ENCODE measurements around the gene DCLK1.
"Not testable (repeated sequence)": the region's sequence is repeated elsewhere in the genome, so short reads cannot be mapped to it uniquely, and the experiment has no call there.

Gene DCLK1

DNA sequence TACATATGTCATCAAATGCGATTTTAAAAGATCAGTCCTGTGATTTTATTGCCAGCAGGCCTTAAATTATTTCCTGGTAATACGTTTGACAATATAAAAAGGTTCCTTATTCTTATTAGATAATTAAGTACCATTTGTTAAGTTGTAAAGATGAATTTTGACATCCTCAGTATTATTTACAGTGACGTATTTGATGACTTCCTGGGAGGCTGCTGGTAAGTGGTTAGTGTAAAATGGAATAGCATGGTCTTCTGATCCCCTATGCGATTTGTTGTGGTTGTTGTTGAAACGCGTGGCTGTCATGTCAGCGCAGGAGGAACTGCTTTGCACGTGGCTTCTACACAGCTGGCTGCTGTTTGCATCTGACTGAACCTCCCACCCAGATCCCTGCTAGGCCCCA is 99.7 kb downstream of the DCLK1 start:
- DNase-seq = no peak

DNA sequence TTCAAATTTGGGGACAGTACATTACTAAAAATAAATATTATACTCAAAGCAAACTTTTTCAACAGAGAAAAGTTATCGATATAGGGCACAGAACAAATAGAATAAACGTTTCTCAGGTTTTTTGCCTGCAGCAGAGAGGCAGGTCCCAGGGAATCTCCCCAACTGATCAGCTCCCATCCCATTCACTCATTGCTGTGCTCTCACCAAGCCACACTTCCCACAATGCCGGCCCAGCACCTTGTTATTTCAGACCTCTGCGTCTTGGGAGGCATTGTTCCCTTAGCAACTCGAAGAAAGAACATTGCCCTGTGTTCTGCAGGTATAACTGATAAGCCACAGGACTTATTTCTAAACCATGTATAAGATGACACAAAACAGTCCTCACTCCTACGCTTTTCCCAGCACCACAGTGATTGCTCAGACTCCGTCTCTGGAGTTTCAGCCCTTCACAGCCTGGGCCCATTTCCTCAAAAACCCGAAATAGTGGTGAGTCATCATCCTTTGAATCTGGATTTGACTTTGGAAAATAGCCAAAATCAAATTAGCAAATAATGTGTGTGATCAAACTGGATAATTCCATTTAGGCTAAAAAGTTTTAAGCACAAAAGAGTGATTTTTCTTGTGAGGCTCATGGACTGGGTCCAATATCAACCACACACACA is 100.4 kb downstream of the DCLK1 start:
- peak; percentile 77 for DNase-seq

DNA sequence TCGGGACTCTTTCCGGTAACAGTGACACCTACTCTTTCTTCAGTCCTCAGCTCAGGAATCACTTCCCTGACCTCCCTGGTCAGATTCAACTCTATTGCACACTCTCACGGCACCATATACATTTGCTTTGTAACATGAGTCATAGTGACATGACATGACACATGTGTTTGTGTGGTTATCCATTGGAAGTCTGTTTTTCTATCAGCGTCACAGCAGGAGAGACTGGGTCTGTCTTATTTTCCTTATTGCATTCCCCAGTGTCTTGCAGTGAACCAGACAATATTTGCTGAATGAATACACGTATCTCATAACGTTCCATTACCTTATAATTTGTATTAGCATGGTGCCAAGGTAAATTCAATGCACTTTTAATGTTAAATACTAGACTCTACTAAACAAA is 102.0 kb downstream of the DCLK1 start:
- DNase-seq = peak; percentile 81

DNA sequence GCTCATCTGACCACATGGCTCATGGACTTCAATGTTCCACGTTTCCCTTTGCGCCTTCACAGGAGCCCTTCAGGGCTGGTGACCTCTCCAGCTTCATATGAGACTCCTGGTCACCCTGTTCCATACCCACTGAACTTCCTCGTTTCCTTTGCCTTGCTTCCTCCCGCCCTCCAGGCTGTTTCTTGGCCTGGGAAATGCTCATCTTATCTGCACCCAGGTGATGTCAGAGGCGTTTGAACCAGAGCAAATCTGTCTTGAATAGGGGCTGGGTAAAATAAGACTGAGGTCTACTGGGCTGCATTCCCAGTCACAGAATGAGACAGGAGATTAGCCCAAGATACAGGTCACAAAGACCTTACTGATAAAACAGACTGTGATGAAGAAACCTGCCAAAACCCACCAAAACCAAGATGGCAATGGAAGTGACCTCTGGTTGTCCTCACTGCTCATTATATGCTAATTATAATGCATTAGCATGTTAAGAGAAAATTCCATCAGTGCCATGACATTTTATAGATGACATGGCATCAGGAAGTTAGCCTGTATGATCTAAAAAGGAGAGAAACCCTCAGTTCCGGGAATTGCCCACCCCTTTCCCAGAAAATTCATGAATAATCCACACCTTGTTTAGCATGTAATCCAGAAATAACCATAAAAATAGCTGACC is 102.7 kb downstream of the DCLK1 start:
- DNase-seq = no peak

DNA sequence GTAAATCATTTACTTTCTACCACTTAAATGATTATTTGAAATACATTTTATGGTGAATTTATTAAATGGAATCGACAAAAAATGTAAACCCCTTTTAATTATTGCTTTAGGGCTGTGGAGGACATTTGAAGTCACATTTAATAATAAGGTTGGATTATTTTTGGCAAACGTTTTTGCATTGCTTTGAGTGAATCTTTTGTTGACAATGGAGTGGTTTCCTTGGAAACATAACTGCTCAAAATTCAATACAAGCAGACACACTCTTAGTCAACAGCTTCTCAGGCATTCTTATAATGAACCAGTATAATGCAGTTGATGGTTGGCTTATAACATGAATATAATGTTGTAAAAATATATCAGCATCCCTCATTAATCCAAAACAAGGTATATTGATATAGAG is 104.7 kb downstream of the DCLK1 start:
- DNase-seq = no peak

DNA sequence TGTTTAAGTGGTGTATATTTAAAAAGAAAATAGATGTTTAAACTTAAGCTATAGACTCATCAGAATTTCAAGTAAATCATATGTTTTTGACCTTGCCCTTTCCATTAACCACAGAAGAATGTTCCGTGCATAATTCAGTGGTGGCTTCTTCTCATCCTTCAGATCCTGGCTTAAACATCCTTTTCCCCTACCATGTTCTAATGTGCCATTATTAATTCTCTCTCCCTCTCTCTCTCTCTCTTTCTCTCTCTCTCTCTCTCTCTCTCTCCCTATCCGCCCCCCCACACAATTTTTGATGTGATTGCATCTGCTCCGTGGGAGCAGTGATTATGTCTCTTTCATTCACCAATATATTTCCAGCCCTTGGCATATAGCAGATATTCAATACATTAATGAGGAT is 116.4 kb downstream of the DCLK1 start:
- no peak for DNase-seq

DNA sequence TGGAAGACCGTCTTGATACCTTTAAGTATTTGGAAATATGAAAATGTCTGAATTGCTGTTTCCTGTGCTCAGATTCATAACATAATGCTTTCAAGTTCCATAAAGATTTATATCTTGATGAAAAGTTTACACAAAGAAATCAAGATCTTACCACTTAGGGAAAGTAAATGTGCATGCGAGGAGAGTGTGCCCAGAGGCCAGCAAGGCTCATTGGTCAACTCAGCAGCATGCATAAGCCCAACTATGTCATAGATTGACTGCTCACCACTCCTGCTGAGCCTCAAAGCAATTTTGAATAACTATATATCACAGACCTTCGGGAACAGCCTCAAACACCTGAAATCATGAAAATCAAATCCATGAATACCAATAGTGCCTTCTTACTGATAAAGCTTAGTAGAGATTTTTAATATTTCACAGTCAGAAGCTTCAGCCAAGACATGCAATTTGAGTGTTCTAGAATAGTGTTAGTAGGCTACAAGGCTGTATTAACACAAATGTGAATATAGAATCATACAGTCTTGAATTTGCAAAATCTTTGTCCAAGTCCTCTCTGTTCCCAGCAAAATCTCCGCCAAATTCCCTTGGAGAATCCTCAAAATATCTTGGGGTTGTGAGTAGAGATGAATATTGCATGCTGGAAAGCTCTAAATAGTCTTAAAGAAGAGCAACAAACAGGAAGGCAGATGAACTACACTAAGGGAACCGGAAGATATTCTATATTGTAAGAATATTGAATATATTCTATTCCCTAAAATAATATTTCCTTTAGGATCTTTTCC is 124.1 kb downstream of the DCLK1 start:
- DNase-seq = no peak

DNA sequence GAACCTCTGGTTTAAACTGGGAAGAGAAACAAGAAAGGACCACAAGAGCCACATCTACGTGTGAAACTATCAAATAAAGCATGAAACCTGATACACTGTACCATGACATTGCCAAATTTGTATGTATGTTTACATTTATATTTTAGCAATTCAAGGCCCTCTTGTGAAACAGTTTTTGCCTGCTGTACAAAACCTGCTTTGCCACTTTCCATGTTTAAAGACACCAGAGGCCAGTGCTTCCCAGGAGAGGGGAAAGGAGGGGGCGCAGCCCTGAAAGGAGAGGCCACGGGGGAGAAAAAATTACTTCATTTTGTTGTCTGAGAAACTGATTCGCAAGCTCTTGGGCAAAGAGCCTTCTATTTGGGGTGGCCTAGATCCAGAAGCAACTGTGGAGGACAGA is 124.8 kb downstream of the DCLK1 start:
- DNase-seq = no peak

DNA sequence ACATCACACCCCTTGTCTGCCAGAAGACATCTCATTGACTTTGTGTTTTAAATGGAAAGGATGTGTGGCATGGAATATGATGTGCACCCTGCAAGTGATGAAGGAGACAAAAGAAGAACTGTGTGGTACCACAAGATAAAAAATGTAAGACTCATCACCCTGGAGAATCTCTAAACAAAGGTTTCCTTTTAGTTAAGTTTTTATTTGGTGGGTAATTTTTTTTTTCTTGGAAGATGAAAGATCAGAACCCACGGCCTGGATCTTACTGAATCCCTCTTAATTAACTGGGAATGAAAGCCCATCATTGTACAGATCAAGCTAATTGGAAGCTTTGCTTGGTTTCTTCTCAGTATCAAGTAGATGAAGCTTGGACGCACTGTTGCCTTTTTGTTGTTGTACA is 129.6 kb downstream of the DCLK1 start:
- DNase-seq = no peak

DNA sequence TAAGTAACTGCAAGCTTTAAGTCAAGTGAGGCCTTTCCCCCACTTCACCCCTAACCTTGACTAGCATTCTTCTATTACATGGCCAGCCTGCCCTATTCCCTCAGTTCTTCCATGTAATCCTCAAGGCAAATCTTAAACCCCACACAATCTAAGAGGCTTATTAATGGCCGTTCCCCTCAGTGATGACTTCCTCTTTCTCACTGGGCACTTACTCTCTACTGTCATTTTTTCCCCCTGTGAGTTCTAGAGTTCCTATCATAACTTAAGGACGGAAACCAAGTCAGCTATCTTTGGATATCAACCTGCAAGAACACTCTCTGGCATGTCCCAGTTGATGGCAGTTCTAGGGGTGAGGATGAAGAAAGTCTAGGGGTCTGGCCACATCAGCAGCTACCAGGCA is 131.2 kb downstream of the DCLK1 start:
- no peak for DNase-seq

DNA sequence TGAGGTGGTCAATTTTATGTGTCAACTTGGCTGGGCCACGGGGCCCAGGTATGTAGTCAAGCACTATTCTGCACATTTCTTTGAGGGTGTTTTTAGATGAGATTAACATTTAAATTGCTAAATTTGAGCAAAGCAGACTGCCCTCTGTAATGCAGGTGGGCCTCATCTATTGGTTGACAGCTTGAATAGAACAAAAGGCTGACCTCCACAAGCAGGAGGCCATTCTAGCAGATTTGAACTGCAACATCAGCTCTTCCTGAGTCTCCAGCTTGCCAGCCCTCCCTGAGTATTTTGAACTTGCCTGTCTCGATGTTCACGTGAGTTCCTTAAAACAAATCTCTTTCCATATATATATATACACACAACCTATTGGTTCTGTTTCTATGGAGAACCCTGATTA is 134.8 kb downstream of the DCLK1 start:
- DNase-seq = no peak

DNA sequence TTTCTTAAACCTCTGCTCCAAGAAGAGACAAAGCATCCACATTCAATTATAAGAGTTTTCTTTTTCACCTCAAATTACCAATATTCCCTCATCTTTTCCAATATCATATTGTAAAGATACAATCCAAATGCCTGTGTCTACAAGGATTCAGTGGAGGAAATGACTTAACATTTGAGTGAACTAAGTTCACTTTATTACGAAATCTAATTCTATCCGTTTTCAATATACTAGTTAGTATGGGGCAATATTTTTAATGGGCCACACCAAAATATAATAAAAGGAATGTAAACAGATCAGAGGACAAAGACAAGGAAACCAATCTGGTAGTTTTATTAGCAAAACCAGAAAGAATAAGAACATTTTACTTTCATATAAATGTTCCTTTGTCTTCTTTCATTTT is 136.0 kb downstream of the DCLK1 start:
- peak; percentile 14 for DNase-seq

DNA sequence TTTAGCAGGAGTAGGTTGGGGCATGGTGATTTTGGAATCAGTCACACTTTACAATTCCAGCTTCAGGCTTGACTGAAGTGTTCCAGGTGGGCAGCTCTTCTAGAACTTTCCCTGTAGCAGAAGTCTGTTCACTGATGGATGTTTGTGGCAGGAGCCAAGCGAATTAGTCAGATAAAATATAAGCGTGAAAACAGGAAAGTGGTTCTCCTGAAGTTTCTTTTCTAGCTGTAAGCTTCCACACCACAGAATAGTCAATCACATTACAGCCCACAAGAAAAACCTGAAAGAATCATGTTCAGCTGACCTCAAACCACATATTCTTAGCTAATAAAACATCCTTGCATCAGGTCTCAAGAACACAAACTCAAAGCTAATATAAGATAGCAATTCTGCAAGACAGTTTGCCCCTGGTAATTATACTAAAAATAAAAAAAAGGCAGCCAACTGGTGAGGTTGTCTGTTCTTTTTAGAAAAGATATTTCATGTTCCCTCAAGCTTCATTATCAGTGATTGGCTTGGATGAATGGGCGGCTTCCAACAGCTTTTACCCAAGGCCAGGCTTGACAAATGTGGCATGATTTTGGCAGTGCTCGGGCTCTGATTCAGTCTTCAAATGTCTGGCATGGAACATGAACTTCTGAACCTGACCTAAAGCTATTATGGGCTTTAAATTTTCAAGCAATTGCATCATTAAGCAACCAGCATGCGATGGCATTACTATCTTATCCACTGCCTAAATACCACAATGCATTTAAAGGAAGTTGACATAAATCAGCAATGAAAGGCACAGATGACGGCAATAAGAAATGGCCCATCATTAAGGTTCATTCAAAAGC is 136.8 kb downstream of the DCLK1 start:
- DNase-seq = peak; percentile 95

DNA sequence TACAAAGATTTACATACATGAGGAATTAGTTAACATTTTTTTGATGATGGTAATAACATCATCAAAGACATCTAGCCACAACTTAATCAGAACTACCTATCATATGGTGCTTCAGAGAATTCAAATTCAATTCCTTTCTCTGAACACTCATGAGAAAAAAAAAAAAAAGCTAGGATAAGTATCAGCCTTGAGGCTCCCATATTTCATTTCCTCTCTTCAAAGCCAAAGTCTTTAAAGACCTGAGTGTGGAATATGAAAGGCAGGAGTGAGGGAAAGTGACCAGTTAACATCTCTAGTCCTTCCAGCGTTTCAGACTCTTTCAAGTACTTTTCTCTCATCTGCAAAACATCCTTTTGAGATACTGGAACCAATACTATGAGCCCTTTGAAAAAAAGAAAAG is 137.5 kb downstream of the DCLK1 start:
- no peak for DNase-seq

DNA sequence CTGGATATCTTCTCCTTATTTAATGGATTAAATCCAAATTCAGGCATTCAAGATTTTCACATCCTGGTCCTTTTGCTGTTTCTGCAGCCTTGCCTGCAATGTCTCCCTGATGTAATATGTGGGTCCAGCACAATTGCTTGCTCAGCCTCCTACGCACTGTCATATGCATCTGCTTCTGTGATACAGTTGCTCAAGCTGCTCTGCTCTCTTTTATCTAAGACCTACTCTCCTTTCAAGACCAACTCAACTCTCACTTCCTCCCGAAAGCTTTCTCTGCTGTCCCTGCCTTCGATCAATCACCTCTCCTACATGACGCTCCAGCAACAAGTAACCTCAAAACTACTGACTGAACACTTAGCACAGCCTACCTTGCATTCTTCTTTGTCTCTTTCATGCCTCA is 138.2 kb downstream of the DCLK1 start:
- no peak for DNase-seq

DNA sequence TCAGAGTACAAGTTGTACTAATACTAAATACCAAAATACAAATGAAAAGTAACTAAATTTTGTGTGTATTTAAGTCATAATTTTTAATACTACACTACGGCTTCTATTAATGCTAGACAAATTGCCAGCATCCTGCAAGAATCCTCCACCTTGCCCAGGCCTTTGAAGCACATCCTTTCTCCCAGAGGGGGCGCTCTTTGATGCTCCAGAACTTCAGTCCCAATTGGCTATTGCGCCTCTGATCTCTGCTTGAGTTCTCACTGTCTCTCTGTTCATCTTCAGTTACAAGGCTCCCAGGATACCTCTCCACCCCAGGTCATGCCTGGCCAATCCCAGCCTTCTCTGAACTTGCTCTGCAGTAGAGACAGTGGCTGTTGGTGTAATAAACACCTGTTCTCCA is 141.0 kb downstream of the DCLK1 start:
- no peak for DNase-seq

DNA sequence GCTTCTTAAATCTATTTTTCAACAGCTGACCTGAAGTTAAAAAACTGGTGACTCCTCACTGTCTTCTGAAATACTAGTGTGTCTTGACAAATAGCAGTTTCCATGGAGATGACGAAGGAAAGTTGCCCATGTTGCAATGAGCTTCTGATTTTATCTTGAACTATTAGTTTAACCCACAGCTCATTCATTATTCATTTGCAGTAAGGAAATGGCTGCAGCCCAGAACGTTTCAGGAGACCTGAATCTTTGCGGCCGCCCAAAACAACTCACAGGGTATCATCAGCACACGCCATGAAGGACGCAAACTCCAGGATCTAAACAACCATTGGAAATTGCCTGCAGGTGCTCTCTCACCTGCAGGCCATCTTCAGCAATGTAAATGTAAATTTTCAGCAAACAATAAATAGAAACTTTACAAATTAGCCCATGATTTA is 142.5 kb downstream of the DCLK1 start:
- DNase-seq = no peak

DNA sequence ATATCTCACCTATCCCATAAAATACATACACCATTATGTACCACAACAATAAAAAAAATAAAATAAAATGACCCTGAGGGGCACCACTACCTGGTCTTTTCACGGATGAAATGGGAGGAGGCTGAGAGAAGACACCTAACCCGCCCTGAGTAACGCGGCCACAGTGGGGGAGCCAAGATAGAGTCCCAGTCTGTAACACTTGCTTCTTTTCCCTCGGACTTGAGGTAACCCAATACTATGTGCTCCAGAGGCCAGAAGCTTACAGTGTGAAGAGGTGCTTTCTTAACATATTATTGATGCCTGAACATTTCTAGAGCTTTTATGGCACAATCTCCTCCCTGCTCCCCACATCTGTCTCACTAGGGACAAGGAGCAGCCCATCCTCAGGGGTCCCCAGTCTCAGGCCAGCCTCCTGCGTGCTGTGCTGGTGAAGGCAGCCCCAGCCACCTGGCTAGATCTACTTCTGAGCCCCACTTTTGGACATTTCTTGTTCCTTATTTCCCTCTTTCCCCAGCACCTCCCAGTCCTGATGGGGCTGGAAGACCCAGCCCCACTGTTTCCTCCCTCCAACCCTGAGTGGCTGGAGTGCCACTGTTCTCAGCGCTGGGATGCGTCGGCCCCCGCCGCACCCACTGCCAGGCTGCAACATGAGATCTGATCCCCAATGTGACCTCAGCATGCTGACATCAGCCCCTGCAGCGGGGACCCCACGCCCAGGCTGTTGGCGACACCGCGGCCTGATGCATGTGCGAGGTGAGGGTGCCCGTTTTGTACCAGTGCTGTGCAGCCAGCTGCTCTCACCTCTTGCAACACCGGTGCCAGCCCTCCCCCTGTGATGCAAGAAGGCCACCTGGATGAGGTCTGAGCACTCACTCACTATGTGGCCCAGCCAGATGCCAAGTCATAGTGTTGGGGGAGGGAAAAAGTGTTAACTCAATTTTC is 143.3 kb downstream of the DCLK1 start:
- DNase-seq = no peak

DNA sequence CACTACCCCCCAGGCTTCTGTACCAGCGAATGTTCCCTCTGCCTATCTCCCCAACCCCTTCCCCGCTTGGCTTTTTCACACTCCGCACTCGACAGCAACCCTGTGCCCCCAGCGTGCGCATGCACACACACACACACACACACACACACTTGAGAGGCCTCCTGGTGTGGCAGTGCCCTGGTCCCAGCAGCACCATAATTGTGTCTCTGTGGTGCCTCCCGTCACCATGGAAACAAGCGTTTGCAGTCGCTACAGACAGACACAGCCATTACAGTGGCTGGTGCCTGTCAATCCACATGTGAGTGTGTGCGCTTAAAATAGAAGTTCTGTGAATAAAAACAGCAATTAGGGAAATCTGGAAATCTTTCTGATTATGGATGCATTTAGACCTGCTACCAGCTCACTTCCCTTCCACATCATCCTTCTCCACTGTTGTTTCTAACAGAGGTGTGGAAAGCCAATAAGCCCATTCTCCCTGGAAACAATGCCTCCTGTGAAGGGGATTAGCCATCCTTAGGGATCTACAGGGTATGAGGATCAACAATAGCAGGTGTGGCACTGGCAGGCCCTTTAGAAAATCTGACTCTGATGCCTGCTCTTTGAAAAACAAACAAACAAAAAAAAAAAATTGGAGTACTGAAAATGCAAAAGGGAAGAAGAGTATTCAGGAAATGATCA is 146.3 kb downstream of the DCLK1 start:
- DNase-seq = no peak

DNA sequence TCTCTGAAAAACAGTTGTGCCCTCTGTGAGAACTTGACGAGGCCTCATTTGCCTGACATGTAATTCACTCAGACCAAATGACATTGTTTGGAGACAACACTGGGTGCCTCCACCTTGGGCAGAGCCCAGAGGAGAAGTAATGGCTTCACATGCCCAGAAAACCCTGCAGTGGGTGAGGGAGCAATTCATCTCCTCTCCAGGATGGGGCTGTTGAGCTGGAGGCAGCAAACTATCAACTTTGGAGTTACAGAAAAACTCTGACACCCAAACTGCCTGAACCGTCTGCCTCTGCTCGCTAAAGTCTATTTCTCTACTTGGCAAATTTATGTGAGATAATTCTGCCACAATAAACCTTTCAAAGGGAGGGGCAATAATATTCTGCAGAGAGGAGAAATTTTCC is 146.9 kb downstream of the DCLK1 start:
- no peak for DNase-seq

DNA sequence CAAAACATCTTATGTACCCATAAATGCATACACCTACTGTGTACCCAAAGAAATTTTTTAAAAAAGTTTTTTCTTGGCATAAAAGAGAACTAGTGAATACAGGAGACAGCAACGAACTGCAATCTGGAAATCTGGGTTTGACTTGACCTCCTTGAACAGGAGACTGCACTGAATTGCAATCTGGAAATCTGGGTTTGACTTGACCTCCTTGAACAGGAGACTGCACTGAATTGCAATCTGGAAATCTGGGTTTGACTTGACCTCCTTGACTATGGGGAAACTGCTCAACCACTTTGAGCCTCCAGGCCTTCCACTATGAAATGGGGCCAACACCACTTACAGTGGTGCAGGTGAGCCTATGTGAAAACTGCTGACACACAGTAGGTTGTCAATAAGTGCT is 147.5 kb downstream of the DCLK1 start:
- DNase-seq = not testable (repeated sequence)
